ENCODE results near the gene CPS1. TPM values are rescaled to one million over a fixed set of nuclear protein-coding genes. Genes with fewer than 3 reads are reported as not detected.

The CPS1 gene
- total RNA-seq (2022; extraction: Qiagen RNA extraction; ENCODE audit: low read depth), result 6.1 to 8.8 TPM (median 7.4 TPM) in 5 replicates

GRCh38 chr2:210556329-210556980, at the start of gene CPS1:
TSS of gene CPS1 (plus strand) at chr2:210556599. CDS start at chr2:210556734, 135 bp downstream.

Other genes with a start within 250 kb of the CPS1 start
- not detected in 5 replicates for gene MYL1, start 241.4 kb upstream of the CPS1 start, total RNA-seq (2022; extraction: Qiagen RNA extraction; ENCODE audit: low read depth)
- 18.0 to 27.2 TPM (median 25.0 TPM) in 5 replicates for gene LANCL1, start 79.8 kb upstream of the CPS1 start, total RNA-seq (2022; extraction: Qiagen RNA extraction; ENCODE audit: low read depth)

Measured in A549 treated with CpdA at 1 μM for 4 hours (cell line).